ENCODE measurements around the gene C5orf47.

DNA sequence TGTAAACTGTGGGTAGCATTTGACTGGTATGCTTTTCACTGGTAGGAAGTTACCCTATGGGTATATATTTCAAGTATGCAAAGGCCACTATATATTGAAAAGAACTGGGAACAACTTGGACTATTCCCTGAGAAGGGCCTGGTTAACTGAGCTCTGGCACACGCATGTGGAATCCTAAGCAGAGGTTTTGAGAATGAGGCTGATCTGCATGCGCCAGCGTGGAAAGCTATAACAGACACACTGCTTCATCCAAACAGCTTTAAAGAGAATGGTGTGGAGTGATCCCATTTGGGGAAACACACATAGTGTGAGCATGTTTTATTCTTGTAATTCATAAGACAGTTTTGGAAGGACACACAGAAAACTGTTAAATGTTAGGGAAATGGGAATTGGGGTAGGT, 64.9 kb downstream of the C5orf47 start:
- TF ChIP-seq CBX3 (IDR thresholded peaks at IDR 0.05; ENCODE audit: borderline replicate concordance, low read depth): no peak
- no peak for TF ChIP-seq CTCF (IDR thresholded peaks at IDR 0.05 in 2 of 3, conservative IDR thresholded peaks at IDR 0.05 in 1 of 3; ENCODE audit: control insufficient read depth in 2 of 3, extremely low read depth in 1 of 3, insufficient read depth in 1 of 3, low read depth in 3 of 3, low read length in 3 of 3)
- no peak for TF ChIP-seq POLR2AphosphoS2 (IDR thresholded peaks at IDR 0.05; ENCODE audit: low read depth, low read length)

Data from GM12878 (cell line).